GM12878 (cell line): ENCODE measurements around the gene NPDC1. TPM values are rescaled to one million over a fixed set of nuclear protein-coding genes. Genes with fewer than 3 reads are reported as not detected.

Experiments used
- ATAC-seq: fragments of 200-7000 bp; cut with Tn5 transposase; 3 replicates; pipeline ENCODE4 v1.9.1; 2020; ENCODE audit warnings: mild to moderate bottlenecking, moderate library complexity
- BruUV-seq: library from RNA; stranded (reverse); fragments of 400-500 nt; replicated peaks from 2 replicates; lab custom pipeline; 2021; lab: Mats Ljungman, UMichigan
- CTCF ChIA-PET: fragments of 300-600 bp; sonication (Branson Sonifier 250); formaldehyde crosslinking; extraction: SDS; loops from one replicate; lab custom pipeline; 2021; ENCODE audit warnings: inconsistent platforms; lab: Yijun Ruan, JAX
- POLR2A ChIA-PET: fragments of 350-600 bp; formaldehyde crosslinking; extraction: SDS; loops from one replicate; lab custom pipeline; 2021; ENCODE audit warnings: inconsistent platforms; lab: Charles Lee
- RAD21 ChIA-PET: fragments of 300-600 bp; sonication (Branson Sonifier 250); formaldehyde crosslinking; loops from one replicate; lab custom pipeline; 2023; ENCODE audit warnings: antibody characterized with exemption; ENCODE audit not compliant: unreplicated experiment; lab: Charles Lee
- SMC1A ChIA-PET: fragments of 300-600 bp; sonication (Branson Sonifier 250); formaldehyde crosslinking; loops from one replicate; lab custom pipeline; 2023; ENCODE audit not compliant: unreplicated experiment, uncharacterized antibody; lab: Charles Lee
- DNase-seq: peaks from one replicate; pipeline ENCODE4 v3.0.0-alpha.2; 2011; ENCODE audit warnings: low read depth, low spot score
- FAIRE-seq: peaks from 3 replicates; lab custom pipeline; 2011; peaks lifted over from hg19 to GRCh38; lab: Jason Lieb, UNC
- H2AFZ ChIP-seq: 2 replicates; pipeline ENCODE4 v1.6.0; 2011; ENCODE audit warnings: low read depth, low read length, control low read depth; ENCODE audit not compliant: control insufficient read depth
- H3K27ac ChIP-seq: 2 replicates; pipeline ENCODE4 v1.5.1; 2011; ENCODE audit warnings: control low read depth; ENCODE audit not compliant: control insufficient read depth, insufficient read depth
- H3K27me3 ChIP-seq, 2 experiments: replicated peaks in 1 of 2; 2 replicates each; pipeline versions ENCODE4 v1.6.0 to v1.6.1; 2011; ENCODE audit warnings: low read length in 1 of 2; ENCODE audit not compliant: control insufficient read depth in 2 of 2, insufficient read depth in 2 of 2
- H3K36me3 ChIP-seq, 2 experiments: 2 replicates each; pipeline ENCODE4 v1.5.1; 2011; ENCODE audit warnings: low read length in 1 of 2; ENCODE audit not compliant: control insufficient read depth in 2 of 2, insufficient read depth in 2 of 2
- H3K4me1 ChIP-seq: 2 replicates; pipeline ENCODE4 v1.6.1; 2011; ENCODE audit warnings: mild to moderate bottlenecking, low read length, moderate library complexity, mixed read lengths; ENCODE audit not compliant: control insufficient read depth, insufficient read depth
- H3K4me2 ChIP-seq: 2 replicates; pipeline ENCODE4 v1.6.0; 2011; ENCODE audit warnings: control low read depth; ENCODE audit not compliant: control insufficient read depth, insufficient read depth
- H3K4me3 ChIP-seq: fragments of 200-600 bp; sonication (generic); 2 replicates; pipeline ENCODE4 v1.5.1; 2016
- H3K79me2 ChIP-seq: 2 replicates; pipeline ENCODE4 v1.6.0; 2011; ENCODE audit warnings: low read length; ENCODE audit not compliant: control insufficient read depth, insufficient read depth
- H3K9ac ChIP-seq: 2 replicates; pipeline ENCODE4 v1.8.0; 2011; ENCODE audit warnings: low read length, control low read depth, mixed read lengths; ENCODE audit not compliant: control insufficient read depth, insufficient read depth
- H3K9me3 ChIP-seq: replicated peaks from 3 replicates; pipeline ENCODE4 v1.5.1; 2011; ENCODE audit warnings: mild to moderate bottlenecking, low read length; ENCODE audit not compliant: control insufficient read depth, insufficient read depth
- H4K20me1 ChIP-seq: 2 replicates; pipeline ENCODE4 v1.6.0; 2011; ENCODE audit not compliant: control insufficient read depth, insufficient read depth
- ATF7 ChIP-seq: fragments of 450-650 bp; IDR thresholded peaks from 2 replicates; pipeline ENCODE4 v1.6.1; 2016; ENCODE audit warnings: low read depth, mild to moderate bottlenecking
- CREB1 ChIP-seq: IDR thresholded peaks from 2 replicates; pipeline ENCODE4 v1.6.1; 2012; ENCODE audit warnings: low read depth, mild to moderate bottlenecking, inconsistent platforms
- EED ChIP-seq: sonication (generic); IDR thresholded peaks from 2 replicates; pipeline ENCODE4 v1.6.1; 2016; ENCODE audit warnings: antibody characterized with exemption, low read depth
- FOXM1 ChIP-seq: IDR thresholded peaks from 2 replicates; pipeline ENCODE4 v1.6.1; 2012; ENCODE audit warnings: low read depth, mild to moderate bottlenecking, inconsistent platforms, low read length, moderate library complexity
- HDAC6 ChIP-seq: fragments of 200-600 bp; sonication (generic); IDR thresholded peaks from one replicate; pipeline ENCODE4 v1.8.0; 2017; ENCODE audit warnings: antibody characterized with exemption; ENCODE audit not compliant: unreplicated experiment
- RUNX3 ChIP-seq: IDR thresholded peaks from 2 replicates; pipeline ENCODE4 v1.6.1; 2012; ENCODE audit warnings: low read length, inconsistent platforms
- SIX5 ChIP-seq: IDR thresholded peaks from 2 replicates; pipeline ENCODE4 v1.6.1; 2011; ENCODE audit warnings: mild to moderate bottlenecking, low read depth, low read length, moderate library complexity; ENCODE audit not compliant: severe bottlenecking
- SREBF1 ChIP-seq: IDR thresholded peaks from 2 replicates; pipeline ENCODE4 v1.6.1; 2012; ENCODE audit warnings: mild to moderate bottlenecking, low read length
- SRF ChIP-seq, 2 experiments: IDR thresholded peaks; 2 replicates each; pipeline ENCODE4 v1.6.1; 2011; ENCODE audit warnings: low read depth in 2 of 2, low read length in 2 of 2, mild to moderate bottlenecking in 1 of 2, moderate library complexity in 1 of 2
- WRNIP1 ChIP-seq: IDR thresholded peaks from 2 replicates; pipeline ENCODE4 v1.6.1; 2011; ENCODE audit warnings: low read depth, low read length, improper control_type of control experiment, borderline replicate concordance
- ZBED1 ChIP-seq: IDR thresholded peaks from 2 replicates; pipeline ENCODE4 v1.6.1; 2016; ENCODE audit warnings: borderline replicate concordance
- ZNF384 ChIP-seq: IDR thresholded peaks from 2 replicates; pipeline ENCODE4 v1.6.1; 2012; ENCODE audit warnings: low read depth, mild to moderate bottlenecking, low read length, improper control_type of control experiment, borderline replicate concordance
- ZZZ3 ChIP-seq: IDR thresholded peaks from 2 replicates; pipeline ENCODE4 v1.6.1; 2011; ENCODE audit warnings: low read depth; ENCODE audit not compliant: control insufficient read depth, insufficient read length
- WGBS: methylation state at CpG from one replicate; pipeline ENCODE4 v1.1.6; 2016; ENCODE audit warnings: low lambda C conversion rate; ENCODE audit not compliant: insufficient replicate concordance, insufficient coverage; ENCODE audit errors: missing lambda C conversion rate; 5-methylcytosine and 5-hydroxymethylcytosine counted together
- in situ Hi-C: fragments of 300-500 bp; cut with MboI; formaldehyde crosslinking; loops from 9 replicates; pipeline ENCODE4 v1.14.3; 2018; ENCODE audit warnings: mixed read lengths
- intact Hi-C: fragments of 100-400 bp; cut with micrococcal nuclease; formaldehyde crosslinking; loops from one replicate; pipeline ENCODE4 v1.14.2; 2022; ENCODE audit not compliant: unreplicated experiment
- polyA plus RNA-seq, 11 experiments: library from polyadenylated mRNA; depleted of rRNA in 4 of 11; unstranded in 6 of 11; stranded (reverse) in 5 of 11; fragments of >200 nt; fragmentation: Nextera tagmentation in 4 of 11; fragmentation: Illumina TruSeq in 1 of 11; extraction: Ambion mirVana in 4 of 11; extraction: Trizol in 1 of 11; gene quantifications; 1 replicate in 1 of 11; 2 replicates in 10 of 11; pipeline versions ENCODE4 v1.2.1 to v1.2.3, GENCODE V29; 2011 to 2016; ENCODE audit warnings: inconsistent platforms in 2 of 11, missing spikeins in 2 of 11, low read depth in 1 of 11
- total RNA-seq, 4 experiments: library from RNA; depleted of rRNA in 3 of 4; stranded (reverse); fragments of >200 nt in 3 of 4; fragmentation: Illumina TruSeq in 1 of 4; extraction: Trizol in 1 of 4; gene quantifications; 2 replicates each; pipeline versions ENCODE4 v1.2.1 to v1.2.3, GENCODE V29; 2013 to 2021
- TF ChIP-seq, protein P1 (sequence below): IDR thresholded peaks from 2 replicates; pipeline ENCODE4 v1.6.1; 2012; ENCODE audit warnings: improper control_type of control experiment, low read depth, low read length; ENCODE audit not compliant: insufficient replicate concordance
- TF ChIP-seq, protein P2 (sequence below): IDR thresholded peaks from 2 replicates; pipeline ENCODE4 v1.6.1; 2012; ENCODE audit warnings: low read depth, low read length, improper control_type of control experiment
- TF ChIP-seq, protein P3 (sequence below): fragments of 450-650 bp; IDR thresholded peaks from 2 replicates; pipeline ENCODE4 v1.6.1; 2017; ENCODE audit warnings: mild to moderate bottlenecking, moderate library complexity

NPDC1 gene
- total and polyA plus RNA-seq, 10 of the 15 experiments (the other 5 are each of a cell fraction or from before 2014, with no cell fraction given): 0.04 to 1.7 (median 0.77) TPM; not detected in 2

DNA sequence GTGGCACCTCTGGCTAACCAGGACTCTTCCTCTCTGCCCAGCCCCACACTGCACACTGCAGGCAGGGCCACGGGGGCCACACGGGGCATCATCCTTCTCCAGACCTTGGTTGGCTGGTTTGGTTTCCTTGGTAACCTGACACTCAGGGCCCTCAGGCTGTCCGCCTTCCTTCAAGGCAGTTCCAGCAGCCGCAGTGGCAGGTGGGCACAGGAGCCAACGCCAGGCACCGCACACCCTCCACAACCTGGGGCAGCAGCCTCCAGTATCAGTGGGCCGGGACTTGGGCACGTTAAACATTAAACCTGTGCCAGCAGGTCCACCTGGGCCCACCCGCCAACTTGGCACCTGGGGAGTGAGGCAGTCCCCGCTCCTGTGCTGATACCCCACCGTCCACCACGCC, 1.9 kb downstream of the NPDC1 start:
- no peaks in the 10 kb centered on the region for H4K20me1 ChIP-seq
- no peak overlapping the region for H2AFZ ChIP-seq
- H3K4me1 ChIP-seq: no peaks in the 10 kb centered on the region
- H3K36me3 ChIP-seq: no peaks in the 10 kb centered on the region
- CTCF ChIA-PET: interaction anchor here (1.4 to 1.6 kb wide), 2 partner anchors 9 to 20 kb away, joined by 4 to 9 read pairs; no protein-coding TSS in a partner anchor
- H3K79me2 ChIP-seq: no peaks in the 10 kb centered on the region
- no peak for ATAC-seq
- no peak overlapping the region for H3K4me3 ChIP-seq
- RAD21 ChIA-PET: no interaction called here
- no TSS peak for BruUV-seq
- 63% methylated on average over 12 of the region's 12 CpGs for WGBS
- H3K27ac ChIP-seq: no peak overlapping the region
- no peak for DNase-seq
- H3K9ac ChIP-seq: no peak overlapping the region
- POLR2A ChIA-PET: no interaction called here
- in situ Hi-C loops: no loop called here
- intact Hi-C loops: loop anchor here (10.0 kb wide), 1 partner anchor 181 kb away; the partner anchor contains the start of genes CYSRT1, RNF208 and RNF224
- FAIRE-seq: no peak
- H3K9me3 ChIP-seq: no peaks in the 10 kb centered on the region
- SMC1A ChIA-PET: no interaction called here
- H3K4me2 ChIP-seq: no peak overlapping the region
- peaks cover 9 to 13% of the 10 kb centered on the region in 2 experiments; a peak in 3 of 4 replicates for H3K27me3 ChIP-seq
- no peak for TF ChIP-seq ZBED1
- TF ChIP-seq ZNF384: no peak
- TF ChIP-seq SRF (IDR thresholded peaks at IDR 0.05; ENCODE audit: low read depth in 2 of 2, low read length in 2 of 2): no peak
- TF ChIP-seq HDAC6: no peak
- TF ChIP-seq FOXM1: no peak
- no peak for TF ChIP-seq SIX5
- TF ChIP-seq CREB1: no peak
- no peak for TF ChIP-seq EED
- no peak for TF ChIP-seq WRNIP1
- TF ChIP-seq, protein P1, sequence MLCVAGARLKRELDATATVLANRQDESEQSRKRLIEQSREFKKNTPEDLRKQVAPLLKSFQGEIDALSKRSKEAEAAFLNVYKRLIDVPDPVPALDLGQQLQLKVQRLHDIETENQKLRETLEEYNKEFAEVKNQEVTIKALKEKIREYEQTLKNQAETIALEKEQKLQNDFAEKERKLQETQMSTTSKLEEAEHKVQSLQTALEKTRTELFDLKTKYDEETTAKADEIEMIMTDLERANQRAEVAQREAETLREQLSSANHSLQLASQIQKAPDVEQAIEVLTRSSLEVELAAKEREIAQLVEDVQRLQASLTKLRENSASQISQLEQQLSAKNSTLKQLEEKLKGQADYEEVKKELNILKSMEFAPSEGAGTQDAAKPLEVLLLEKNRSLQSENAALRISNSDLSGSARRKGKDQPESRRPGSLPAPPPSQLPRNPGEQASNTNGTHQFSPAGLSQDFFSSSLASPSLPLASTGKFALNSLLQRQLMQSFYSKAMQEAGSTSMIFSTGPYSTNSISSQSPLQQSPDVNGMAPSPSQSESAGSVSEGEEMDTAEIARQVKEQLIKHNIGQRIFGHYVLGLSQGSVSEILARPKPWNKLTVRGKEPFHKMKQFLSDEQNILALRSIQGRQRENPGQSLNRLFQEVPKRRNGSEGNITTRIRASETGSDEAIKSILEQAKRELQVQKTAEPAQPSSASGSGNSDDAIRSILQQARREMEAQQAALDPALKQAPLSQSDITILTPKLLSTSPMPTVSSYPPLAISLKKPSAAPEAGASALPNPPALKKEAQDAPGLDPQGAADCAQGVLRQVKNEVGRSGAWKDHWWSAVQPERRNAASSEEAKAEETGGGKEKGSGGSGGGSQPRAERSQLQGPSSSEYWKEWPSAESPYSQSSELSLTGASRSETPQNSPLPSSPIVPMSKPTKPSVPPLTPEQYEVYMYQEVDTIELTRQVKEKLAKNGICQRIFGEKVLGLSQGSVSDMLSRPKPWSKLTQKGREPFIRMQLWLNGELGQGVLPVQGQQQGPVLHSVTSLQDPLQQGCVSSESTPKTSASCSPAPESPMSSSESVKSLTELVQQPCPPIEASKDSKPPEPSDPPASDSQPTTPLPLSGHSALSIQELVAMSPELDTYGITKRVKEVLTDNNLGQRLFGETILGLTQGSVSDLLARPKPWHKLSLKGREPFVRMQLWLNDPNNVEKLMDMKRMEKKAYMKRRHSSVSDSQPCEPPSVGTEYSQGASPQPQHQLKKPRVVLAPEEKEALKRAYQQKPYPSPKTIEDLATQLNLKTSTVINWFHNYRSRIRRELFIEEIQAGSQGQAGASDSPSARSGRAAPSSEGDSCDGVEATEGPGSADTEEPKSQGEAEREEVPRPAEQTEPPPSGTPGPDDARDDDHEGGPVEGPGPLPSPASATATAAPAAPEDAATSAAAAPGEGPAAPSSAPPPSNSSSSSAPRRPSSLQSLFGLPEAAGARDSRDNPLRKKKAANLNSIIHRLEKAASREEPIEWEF: no peak
- TF ChIP-seq RUNX3: no peak
- TF ChIP-seq, protein P2, sequence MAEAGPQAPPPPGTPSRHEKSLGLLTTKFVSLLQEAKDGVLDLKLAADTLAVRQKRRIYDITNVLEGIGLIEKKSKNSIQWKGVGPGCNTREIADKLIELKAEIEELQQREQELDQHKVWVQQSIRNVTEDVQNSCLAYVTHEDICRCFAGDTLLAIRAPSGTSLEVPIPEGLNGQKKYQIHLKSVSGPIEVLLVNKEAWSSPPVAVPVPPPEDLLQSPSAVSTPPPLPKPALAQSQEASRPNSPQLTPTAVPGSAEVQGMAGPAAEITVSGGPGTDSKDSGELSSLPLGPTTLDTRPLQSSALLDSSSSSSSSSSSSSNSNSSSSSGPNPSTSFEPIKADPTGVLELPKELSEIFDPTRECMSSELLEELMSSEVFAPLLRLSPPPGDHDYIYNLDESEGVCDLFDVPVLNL: no peak
- TF ChIP-seq, protein P3, sequence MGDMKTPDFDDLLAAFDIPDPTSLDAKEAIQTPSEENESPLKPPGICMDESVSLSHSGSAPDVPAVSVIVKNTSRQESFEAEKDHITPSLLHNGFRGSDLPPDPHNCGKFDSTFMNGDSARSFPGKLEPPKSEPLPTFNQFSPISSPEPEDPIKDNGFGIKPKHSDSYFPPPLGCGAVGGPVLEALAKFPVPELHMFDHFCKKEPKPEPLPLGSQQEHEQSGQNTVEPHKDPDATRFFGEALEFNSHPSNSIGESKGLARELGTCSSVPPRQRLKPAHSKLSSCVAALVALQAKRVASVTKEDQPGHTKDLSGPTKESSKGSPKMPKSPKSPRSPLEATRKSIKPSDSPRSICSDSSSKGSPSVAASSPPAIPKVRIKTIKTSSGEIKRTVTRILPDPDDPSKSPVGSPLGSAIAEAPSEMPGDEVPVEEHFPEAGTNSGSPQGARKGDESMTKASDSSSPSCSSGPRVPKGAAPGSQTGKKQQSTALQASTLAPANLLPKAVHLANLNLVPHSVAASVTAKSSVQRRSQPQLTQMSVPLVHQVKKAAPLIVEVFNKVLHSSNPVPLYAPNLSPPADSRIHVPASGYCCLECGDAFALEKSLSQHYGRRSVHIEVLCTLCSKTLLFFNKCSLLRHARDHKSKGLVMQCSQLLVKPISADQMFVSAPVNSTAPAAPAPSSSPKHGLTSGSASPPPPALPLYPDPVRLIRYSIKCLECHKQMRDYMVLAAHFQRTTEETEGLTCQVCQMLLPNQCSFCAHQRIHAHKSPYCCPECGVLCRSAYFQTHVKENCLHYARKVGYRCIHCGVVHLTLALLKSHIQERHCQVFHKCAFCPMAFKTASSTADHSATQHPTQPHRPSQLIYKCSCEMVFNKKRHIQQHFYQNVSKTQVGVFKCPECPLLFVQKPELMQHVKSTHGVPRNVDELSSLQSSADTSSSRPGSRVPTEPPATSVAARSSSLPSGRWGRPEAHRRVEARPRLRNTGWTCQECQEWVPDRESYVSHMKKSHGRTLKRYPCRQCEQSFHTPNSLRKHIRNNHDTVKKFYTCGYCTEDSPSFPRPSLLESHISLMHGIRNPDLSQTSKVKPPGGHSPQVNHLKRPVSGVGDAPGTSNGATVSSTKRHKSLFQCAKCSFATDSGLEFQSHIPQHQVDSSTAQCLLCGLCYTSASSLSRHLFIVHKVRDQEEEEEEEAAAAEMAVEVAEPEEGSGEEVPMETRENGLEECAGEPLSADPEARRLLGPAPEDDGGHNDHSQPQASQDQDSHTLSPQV: no peak
- TF ChIP-seq SREBF1: no peak
- no peak for TF ChIP-seq ATF7
- TF ChIP-seq ZZZ3: no peak
